ENCODE measurements around the gene TTC4.

TTC4 gene

DNA sequence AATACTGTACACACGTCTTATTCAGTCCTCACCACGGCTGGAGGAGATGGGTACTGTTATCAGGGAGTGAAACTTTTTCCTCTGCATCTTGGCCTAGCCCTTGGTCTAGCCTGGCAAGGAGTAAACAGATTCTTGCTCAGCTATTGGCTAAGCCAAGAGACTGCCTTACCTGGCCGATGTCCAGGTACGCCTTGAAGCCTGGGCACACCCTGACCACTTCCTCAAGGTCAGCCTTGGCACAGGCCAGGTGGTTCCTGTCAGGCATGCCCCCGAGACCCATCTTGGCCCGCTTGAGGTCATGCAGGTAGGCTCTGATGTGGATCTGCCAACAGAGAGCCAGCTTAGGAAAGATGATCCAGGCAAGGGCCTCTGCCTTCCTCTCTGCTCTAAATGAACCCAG is 66.5 kb downstream of the TTC4 start:
- DNase-seq (ENCODE audit: low spot score) = no peak

DNA sequence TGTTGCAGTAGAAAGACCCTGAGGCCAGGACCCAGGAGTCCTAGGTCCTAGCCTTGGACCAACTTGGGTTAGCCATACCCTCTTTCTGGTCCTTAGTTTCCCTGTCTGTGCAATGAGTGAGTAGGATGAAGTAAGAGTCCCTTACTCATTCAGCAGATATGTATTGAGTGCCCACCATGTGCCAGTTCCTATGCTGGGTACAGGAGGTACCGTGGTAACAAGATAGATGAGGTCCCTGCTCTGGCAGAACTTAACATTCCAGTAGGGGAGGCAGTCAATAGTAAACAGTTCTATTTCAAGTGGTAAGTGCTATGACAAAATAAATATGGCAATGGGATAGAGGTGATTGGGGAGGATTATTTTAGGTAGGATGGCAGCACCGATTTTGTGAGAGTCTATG is 66.9 kb downstream of the TTC4 start:
- TF ChIP-seq, protein P1, sequence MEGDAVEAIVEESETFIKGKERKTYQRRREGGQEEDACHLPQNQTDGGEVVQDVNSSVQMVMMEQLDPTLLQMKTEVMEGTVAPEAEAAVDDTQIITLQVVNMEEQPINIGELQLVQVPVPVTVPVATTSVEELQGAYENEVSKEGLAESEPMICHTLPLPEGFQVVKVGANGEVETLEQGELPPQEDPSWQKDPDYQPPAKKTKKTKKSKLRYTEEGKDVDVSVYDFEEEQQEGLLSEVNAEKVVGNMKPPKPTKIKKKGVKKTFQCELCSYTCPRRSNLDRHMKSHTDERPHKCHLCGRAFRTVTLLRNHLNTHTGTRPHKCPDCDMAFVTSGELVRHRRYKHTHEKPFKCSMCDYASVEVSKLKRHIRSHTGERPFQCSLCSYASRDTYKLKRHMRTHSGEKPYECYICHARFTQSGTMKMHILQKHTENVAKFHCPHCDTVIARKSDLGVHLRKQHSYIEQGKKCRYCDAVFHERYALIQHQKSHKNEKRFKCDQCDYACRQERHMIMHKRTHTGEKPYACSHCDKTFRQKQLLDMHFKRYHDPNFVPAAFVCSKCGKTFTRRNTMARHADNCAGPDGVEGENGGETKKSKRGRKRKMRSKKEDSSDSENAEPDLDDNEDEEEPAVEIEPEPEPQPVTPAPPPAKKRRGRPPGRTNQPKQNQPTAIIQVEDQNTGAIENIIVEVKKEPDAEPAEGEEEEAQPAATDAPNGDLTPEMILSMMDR (IDR thresholded peaks at IDR 0.05; ENCODE audit: extremely low read depth, missing control alignments) = no peak
- DNase-seq (ENCODE audit: low spot score) = no peak

More for the DNA sequence above, 66.5 kb downstream of the TTC4 start:
- TF ChIP-seq, protein P1 (IDR thresholded peaks at IDR 0.05; ENCODE audit: extremely low read depth, missing control alignments) = no peak

DNA sequence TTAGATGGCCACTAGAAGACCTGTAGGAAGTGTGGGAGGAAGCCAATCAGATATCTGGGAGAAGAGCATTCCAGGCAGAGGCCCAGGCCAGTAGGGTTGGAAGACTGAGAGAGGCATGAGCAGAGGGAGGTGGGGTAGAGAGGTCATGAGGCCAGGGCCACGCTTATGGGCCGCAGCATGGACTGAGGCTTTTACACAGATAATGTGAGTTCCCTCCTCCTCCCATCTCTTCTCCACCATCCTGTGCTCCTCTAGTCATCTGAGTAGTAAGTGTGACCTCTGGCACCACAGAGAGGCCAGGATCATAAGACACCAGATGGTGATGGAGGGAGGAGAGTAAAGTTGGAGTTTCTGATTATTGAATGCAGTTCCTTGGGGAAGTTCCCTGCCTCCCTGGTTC is 68.4 kb downstream of the TTC4 start:
- TF ChIP-seq, protein P1 (IDR thresholded peaks at IDR 0.05; ENCODE audit: extremely low read depth, missing control alignments) = no peak
- DNase-seq (ENCODE audit: low spot score) = no peak

DNA sequence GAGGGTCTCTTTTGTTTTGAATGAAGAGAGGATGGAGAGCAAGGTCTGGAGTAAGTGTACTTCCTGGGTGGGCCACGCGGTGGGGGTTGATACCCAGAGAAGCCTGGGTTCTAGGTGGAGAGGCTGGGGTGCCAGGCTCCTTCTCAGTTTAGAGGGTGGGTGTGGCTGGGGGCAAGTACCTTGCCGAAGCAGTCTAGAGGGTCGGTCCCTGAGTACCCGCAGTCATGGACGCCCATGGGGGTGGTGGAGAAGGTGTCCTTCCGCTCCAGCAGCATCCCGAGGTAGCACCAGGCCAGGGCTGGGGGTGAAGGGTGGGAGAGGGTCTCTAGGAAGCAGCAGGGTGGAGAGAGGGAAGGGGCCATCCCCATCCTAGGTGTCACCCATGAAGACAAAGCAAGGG is 71.1 kb downstream of the TTC4 start:
- no peak for DNase-seq (ENCODE audit: low spot score)
- TF ChIP-seq, protein P1 (IDR thresholded peaks at IDR 0.05; ENCODE audit: extremely low read depth, missing control alignments) = no peak

DNA sequence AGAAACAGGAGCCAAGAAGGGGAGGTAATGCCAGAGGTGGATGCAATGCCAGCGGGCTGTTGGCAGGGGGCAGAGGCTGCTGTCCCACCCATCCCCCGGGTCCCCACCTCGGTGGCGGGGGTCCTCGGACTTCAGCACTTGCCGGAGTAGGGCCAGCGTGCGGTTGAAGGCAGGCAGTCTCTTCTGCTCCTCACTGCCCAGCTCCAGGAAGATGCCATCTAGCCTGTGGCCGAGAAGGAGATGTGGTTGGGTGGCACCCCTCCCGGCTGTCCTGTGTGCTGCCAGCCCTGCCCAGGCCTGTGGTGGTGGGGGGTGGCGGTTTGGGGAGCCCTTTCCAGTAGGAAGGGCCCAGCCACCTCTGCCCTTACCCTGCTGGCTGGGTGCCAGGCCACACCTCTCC is 71.9 kb downstream of the TTC4 start:
- DNase-seq (ENCODE audit: low spot score) = no peak
- TF ChIP-seq, protein P1 (IDR thresholded peaks at IDR 0.05; ENCODE audit: extremely low read depth, missing control alignments) = no peak

DNA sequence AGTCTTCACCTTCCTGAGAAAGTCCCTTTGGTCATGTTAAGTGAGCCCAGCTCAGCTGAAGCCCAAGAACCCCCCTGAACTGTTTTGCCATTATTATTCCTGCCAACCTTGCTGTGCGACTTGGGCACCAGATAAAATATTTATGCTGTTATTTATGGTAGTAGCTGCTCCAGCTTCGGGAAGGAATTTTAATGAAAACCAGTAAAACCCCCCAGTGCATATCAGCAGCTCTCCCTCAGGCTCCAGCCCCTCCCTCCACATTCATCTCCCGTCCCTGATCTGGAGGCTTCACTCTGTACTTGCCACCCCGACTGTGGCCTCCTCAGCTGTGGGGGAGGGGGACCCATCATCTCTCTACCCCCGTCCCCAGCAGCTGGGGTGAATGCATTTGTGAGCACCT is 72.8 kb downstream of the TTC4 start:
- DNase-seq (ENCODE audit: low spot score) = no peak
- TF ChIP-seq, protein P1 (IDR thresholded peaks at IDR 0.05; ENCODE audit: extremely low read depth, missing control alignments) = no peak

DNA sequence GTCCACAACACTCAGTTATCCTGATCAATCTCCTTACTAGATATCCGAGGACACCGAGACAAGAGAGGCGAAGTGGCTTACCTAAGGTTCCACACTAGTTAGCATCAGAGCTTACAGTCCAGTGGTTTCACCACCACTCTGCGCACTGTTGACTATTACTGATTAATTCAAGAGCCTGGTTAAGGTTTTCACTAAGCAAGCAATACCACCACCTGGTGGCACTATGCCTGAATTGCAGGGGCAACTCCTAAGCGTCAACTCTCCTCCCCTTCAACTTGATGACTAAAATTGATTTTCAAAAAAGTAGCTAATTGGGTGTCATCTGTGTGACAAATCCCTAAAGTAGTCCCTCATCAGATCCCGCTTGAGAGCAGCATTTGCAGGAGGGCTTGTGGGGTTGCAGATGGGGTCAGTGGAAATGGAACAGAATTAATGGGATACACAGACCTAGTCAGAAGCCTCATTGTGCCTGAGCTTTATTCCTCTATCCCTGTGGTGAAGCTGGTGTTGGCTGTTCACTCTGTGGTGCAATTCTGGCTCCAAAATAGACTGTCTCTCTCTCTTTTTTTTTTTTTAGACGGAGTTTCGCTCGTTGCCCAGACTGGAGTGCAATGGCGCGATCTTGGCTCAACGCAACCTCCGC is 76.3 kb downstream of the TTC4 start:
- peak; percentile 54 for DNase-seq (ENCODE audit: low spot score)
- TF ChIP-seq, protein P1 (IDR thresholded peaks at IDR 0.05; ENCODE audit: extremely low read depth, missing control alignments) = peak; percentile 20

Measured in GM20000 (cell line).